ENCODE data around the gene CISD3. TPM values are rescaled to one million over a fixed set of nuclear protein-coding genes. Genes with fewer than 3 reads are reported as not detected.

CISD3 gene
- total RNA-seq, 1 donor from 2014 or later, result 31.3 TPM

DNA sequence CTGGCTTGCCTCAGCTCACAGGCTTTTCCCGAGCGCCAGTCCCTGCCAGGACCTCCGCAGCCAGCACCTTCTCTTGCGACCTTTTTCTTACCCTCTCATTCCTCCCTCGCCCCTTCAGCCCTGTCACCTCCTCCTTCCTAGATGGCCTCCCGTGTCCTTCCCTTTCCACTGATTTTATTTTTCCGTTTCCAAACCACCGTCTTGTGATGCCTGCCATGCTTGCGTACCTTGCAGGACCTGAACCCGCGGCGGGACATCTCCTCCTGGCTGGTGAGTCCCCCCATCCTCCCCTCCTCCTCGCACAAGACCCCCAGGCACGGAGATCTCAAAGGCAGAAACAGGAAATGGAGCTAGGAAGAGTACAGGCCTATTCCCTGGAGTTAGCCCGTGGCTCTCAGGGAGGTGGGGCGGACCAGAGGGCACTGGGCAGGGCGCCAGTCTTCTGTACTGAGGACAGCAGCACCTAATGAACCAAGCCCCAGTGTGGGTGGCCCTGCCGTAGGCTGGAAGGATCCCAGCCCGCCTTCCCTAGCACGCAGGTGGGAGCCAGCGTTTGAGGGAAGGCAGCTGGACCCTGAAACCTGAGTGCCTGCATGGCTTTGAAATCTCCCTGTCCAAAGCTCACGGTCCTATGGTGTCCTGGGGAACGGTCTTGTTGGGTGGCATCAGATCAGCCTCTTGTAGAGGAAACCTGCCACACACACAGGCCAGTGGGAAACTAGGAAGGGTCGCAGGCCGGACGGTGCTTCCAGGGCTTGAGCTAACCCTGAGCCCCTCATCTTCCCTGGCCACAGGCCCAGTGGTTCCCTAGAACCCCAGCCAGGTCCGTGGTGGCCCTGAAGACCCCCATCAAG lies 612 bp downstream of the CISD3 start:
- peak; percentile 91 for DNase-seq
- ATAC-seq, result peak; percentile 61 to 74
- H3K4me1 ChIP-seq, result peaks cover 49% of the 10 kb centered on the region

GRCh38 chr17:38731526-38732294 lies 1.6 kb downstream of the CISD3 start:
- no peak for TF ChIP-seq CTCF (IDR thresholded peaks at IDR 0.05)
- Histone ChIP-seq H3K27me3 (ENCODE audit: low read depth) (no peaks in the 10 kb centered on the region), H3K27ac (peak overlapping the region; percentile 79), H3K4me1 (peaks cover 49% of the 10 kb centered on the region), H3K9me3 (no peaks in the 10 kb centered on the region), H3K36me3 (peaks cover 26% of the 10 kb centered on the region), H3K4me3 (peak overlapping the region; percentile 66)
- DNase-seq (no peak), ATAC-seq (no peak)
- intact Hi-C loops (cut with DNase I), result no loop called here

More for the DNA sequence above, 612 bp downstream of the CISD3 start:
- peaks cover 20% of the 10 kb centered on the region for H3K36me3 ChIP-seq
- H3K9me3 ChIP-seq, result no peaks in the 10 kb centered on the region
- intact Hi-C loops (cut with DNase I), result no loop called here
- H3K4me3 ChIP-seq, result peak overlapping the region; percentile 66
- TF ChIP-seq CTCF (IDR thresholded peaks at IDR 0.05), result no peak
- H3K27ac ChIP-seq, result peak overlapping the region; percentile 79
- H3K27me3 ChIP-seq (ENCODE audit: low read depth), result no peaks in the 10 kb centered on the region

- Histone ChIP-seq H3K27me3 (ENCODE audit: low read depth) (no peaks in the 10 kb centered on the region), H3K27ac (peak overlapping the region; percentile 27), H3K4me1 (peaks cover 49% of the 10 kb centered on the region), H3K36me3 (peaks cover 36% of the 10 kb centered on the region), H3K9me3 (no peaks in the 10 kb centered on the region), H3K4me3 (no peak overlapping the region)
- no peak for TF ChIP-seq CTCF (IDR thresholded peaks at IDR 0.05)
- no peak for ATAC-seq
- intact Hi-C loops (cut with DNase I), result no loop called here
- no peak for DNase-seq
Measured at GRCh38 chr17:38732376-38733281, 2.5 kb downstream of the CISD3 start.

- H3K27me3 ChIP-seq (ENCODE audit: low read depth), result no peaks in the 10 kb centered on the region
- H3K4me1 ChIP-seq, result peaks cover 46% of the 10 kb centered on the region
- intact Hi-C loops (cut with DNase I), result no loop called here
- H3K9me3 ChIP-seq, result no peaks in the 10 kb centered on the region
- no peak for TF ChIP-seq CTCF (IDR thresholded peaks at IDR 0.05)
- DNase-seq (no peak), ATAC-seq (no peak)
- H3K4me3 ChIP-seq, result no peak overlapping the region
- peaks cover 44% of the 10 kb centered on the region for H3K36me3 ChIP-seq
- peak overlapping the region; percentile 27 for H3K27ac ChIP-seq
Measured at GRCh38 chr17:38733282-38733981, 3.3 kb downstream of the CISD3 start.

Measured in lower lobe of right lung (tissue), 2 donors.